WERI-Rb-1 (cell line): ENCODE measurements around the gene DPP8.

ENCODE experiments used
- DNase-seq: peaks from one replicate; pipeline ENCODE4 v3.0.0-alpha.2; 2020
- H3K27ac ChIP-seq: fragments of 250-450 bp; sonication (Bioruptor Pico); 2 replicates; pipeline ENCODE4 v1.5.1; 2020; ENCODE audit warnings: mild to moderate bottlenecking, moderate library complexity
- H3K27me3 ChIP-seq: fragments of 250-450 bp; sonication (Bioruptor Pico); 2 replicates; pipeline ENCODE4 v1.5.1; 2021; ENCODE audit warnings: mild to moderate bottlenecking, low read depth, moderate library complexity; ENCODE audit not compliant: insufficient read depth, severe bottlenecking
- H3K36me3 ChIP-seq: fragments of 250-450 bp; sonication (Bioruptor Pico); 2 replicates; pipeline ENCODE4 v1.5.1; 2020; ENCODE audit warnings: mild to moderate bottlenecking, moderate library complexity
- H3K4me3 ChIP-seq: 2 replicates; pipeline ENCODE4 v1.5.1; 2011; ENCODE audit warnings: low read depth, mild to moderate bottlenecking, control low read depth, low read length
- H3K9me3 ChIP-seq: fragments of 250-450 bp; sonication (Bioruptor Pico); 2 replicates; pipeline ENCODE4 v1.5.1; 2021; ENCODE audit warnings: mild to moderate bottlenecking, moderate library complexity; ENCODE audit not compliant: severe bottlenecking
- CTCF ChIP-seq: IDR thresholded peaks from 2 replicates; pipeline ENCODE4 v1.5.1; 2011; ENCODE audit warnings: low read depth, mild to moderate bottlenecking, control low read depth, inconsistent platforms, low read length

DPP8 gene

GRCh38 chr15:65431731-65432130 is 85.8 kb downstream of the DPP8 start:
- H3K27ac ChIP-seq: no peak overlapping the region
- no peak overlapping the region for H3K4me3 ChIP-seq
- DNase-seq: no peak
- TF ChIP-seq CTCF: no peak
- no peaks in the 10 kb centered on the region for H3K27me3 ChIP-seq
- H3K36me3 ChIP-seq: no peaks in the 10 kb centered on the region
- H3K9me3 ChIP-seq: no peaks in the 10 kb centered on the region

GRCh38 chr15:65426216-65426853 is 91.2 kb downstream of the DPP8 start:
- Histone ChIP-seq H3K9me3 (no peaks in the 10 kb centered on the region), H3K27me3 (no peaks in the 10 kb centered on the region), H3K36me3 (no peaks in the 10 kb centered on the region), H3K27ac (no peak overlapping the region), H3K4me3 (no peak overlapping the region)
- no peak for DNase-seq
- no peak for TF ChIP-seq CTCF

GRCh38 chr15:65424683-65425082 is 92.8 kb downstream of the DPP8 start:
- Histone ChIP-seq H3K27ac (no peak overlapping the region), H3K36me3 (no peaks in the 10 kb centered on the region), H3K4me3 (no peak overlapping the region), H3K9me3 (no peaks in the 10 kb centered on the region), H3K27me3 (no peaks in the 10 kb centered on the region)
- no peak for DNase-seq
- no peak for TF ChIP-seq CTCF

GRCh38 chr15:65423976-65424679 is 93.4 kb downstream of the DPP8 start:
- Histone ChIP-seq H3K27me3 (no peaks in the 10 kb centered on the region), H3K4me3 (no peak overlapping the region), H3K27ac (no peak overlapping the region), H3K9me3 (no peaks in the 10 kb centered on the region), H3K36me3 (no peaks in the 10 kb centered on the region)
- TF ChIP-seq CTCF: no peak
- no peak for DNase-seq

- Histone ChIP-seq H3K27me3 (no peaks in the 10 kb centered on the region), H3K36me3 (no peaks in the 10 kb centered on the region), H3K27ac (peak overlapping the region; percentile 93), H3K4me3 (peak overlapping the region; percentile 47), H3K9me3 (no peaks in the 10 kb centered on the region)
- peak; percentile 36 for DNase-seq
- no peak for TF ChIP-seq CTCF
Measured at GRCh38 chr15:65423150-65423975, 94.1 kb downstream of the DPP8 start.
